ENCODE data around the gene SLC51A.

The SLC51A gene

DNA sequence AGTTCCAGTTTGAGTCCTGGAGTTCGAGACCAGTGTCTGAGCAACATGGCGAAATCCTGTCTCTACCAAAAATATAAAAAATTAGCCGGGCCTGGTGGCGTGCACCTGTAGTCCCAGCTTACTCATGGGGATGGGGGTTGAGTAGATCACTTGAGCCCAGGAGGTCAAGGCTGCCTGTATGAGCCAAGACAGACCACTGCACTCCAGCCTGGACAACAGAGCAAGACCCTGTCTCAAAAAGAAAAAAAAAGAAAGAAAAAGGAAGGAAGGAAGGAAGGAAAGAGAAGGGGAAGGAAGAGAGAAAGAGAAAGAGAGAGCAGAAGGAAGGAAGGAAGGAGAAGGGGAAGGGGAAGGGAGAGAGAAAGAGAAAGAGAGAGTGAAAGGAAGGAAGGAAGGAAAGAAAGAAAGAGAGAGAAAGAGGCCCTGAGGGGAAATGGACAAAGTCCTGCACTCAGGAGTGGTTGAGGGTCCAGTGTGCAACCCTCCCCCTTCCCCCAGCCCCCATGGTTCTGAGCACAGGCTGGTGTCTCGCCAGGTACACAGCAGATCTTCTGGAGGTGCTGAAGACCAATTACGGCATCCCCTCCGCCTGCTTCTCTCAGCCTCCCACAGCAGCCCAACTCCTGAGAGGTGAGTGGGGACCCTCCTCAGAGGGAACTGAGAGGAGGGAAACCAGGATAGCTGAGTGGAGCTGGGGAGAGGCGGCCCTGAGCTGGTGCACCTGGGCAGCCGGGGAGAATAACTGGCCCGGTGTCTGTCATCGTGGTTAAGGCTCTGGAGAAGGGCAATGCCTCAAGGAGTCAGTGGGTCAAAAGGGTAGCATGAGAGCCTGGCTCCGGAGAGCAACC is 1.2 kb downstream of the SLC51A start:
- TF ChIP-seq, protein P1, sequence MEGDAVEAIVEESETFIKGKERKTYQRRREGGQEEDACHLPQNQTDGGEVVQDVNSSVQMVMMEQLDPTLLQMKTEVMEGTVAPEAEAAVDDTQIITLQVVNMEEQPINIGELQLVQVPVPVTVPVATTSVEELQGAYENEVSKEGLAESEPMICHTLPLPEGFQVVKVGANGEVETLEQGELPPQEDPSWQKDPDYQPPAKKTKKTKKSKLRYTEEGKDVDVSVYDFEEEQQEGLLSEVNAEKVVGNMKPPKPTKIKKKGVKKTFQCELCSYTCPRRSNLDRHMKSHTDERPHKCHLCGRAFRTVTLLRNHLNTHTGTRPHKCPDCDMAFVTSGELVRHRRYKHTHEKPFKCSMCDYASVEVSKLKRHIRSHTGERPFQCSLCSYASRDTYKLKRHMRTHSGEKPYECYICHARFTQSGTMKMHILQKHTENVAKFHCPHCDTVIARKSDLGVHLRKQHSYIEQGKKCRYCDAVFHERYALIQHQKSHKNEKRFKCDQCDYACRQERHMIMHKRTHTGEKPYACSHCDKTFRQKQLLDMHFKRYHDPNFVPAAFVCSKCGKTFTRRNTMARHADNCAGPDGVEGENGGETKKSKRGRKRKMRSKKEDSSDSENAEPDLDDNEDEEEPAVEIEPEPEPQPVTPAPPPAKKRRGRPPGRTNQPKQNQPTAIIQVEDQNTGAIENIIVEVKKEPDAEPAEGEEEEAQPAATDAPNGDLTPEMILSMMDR (IDR thresholded peaks at IDR 0.05; ENCODE audit: insufficient read depth, low read depth, low read length, missing control alignments) = no peak
- no peak for DNase-seq (ENCODE audit: low read depth)
- no peak overlapping the region for H3K4me3 ChIP-seq (ENCODE audit: low read depth, low read length)

DNA sequence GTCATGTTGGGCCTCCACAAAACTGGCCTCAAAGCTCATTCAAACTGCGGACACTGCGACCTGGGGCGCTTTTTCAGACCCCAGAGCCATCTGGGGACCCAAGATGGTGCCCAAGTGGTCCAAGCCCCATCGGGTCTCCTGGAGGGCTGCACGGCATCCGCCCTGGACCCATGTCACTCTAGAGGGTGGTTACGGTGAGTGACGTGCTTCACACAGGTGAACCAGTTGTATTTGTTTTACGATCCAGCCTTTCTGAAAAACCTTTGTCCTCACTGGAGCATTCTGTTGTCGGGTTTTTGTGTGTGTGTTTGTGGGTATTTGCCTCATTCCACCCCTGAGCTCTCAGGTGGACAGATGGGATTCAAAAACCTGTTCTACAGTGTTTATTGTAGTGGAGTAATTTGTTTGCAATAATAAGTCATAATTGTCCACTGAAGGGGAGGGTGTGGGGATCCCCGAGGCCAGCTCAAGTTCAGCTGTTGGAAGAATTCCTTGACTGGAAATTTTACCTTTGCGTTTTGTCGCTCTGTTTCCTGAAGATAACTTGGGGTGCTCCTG is 1.9 kb downstream of the SLC51A start:
- TF ChIP-seq, protein P1 (IDR thresholded peaks at IDR 0.05; ENCODE audit: insufficient read depth, low read depth, low read length, missing control alignments) = no peak
- H3K4me3 ChIP-seq (ENCODE audit: low read depth, low read length) = peak overlapping the region; percentile 58
- DNase-seq (ENCODE audit: low read depth) = no peak

DNA sequence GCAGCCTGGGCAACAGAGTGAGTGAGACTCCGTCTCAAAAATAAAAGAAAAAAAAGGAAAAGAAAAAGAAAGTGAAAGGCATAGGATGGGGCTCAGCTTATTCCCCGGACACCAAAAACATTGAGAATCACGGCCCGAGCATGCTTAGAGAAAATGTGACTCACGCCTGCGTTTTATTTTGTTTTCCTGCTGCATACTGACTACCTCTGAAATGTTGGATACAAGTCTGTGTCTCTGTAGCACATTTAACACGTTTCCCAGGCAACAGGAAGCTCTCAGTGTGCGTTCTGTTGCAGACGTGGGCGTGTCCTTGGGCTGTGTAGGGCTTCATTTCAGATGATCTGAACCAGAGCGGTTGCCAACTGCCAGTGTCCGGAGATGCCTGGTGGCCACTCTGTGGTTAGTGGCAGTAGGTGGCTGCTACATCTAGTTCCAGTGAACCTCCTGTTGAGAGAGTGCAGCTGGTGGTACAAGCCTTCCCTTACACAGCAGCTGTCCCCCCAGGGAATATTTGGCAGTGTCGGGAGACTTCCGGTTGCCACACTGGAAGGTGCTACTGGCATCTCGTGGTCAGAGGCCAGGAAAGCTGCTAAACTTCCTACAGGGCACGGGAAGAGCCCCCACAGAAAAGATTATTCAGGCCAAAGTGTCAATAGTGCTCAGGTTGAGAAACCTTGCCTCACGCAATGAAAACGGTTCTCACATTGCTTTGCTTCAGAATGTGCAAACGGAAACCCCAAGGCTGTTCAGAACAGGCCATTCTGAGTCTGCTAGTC is 3.0 kb downstream of the SLC51A start:
- TF ChIP-seq, protein P1 (IDR thresholded peaks at IDR 0.05; ENCODE audit: insufficient read depth, low read depth, low read length, missing control alignments) = no peak
- peak overlapping the region; percentile 58 for H3K4me3 ChIP-seq (ENCODE audit: low read depth, low read length)

DNA sequence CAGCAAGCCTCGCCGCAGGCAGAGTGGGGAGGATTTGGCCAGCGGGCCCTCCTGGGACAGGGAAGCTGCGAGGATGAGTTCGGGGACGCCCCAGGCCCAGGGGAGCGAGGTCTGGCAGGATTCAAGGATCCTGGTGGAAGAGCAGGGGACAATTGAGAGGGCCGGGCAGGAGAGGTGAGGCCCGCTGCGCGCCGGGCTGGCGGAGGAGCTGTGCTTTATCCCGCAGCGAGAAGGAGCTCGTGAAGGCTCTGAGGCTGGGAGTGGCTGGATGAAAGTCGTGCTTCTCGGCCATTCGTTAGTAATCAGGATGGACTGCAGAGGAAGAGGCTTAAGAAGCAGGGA is 3.6 kb downstream of the SLC51A start:
- H3K4me3 ChIP-seq (ENCODE audit: low read depth, low read length) = no peak overlapping the region
- DNase-seq (ENCODE audit: low read depth) = no peak
- TF ChIP-seq, protein P1 (IDR thresholded peaks at IDR 0.05; ENCODE audit: insufficient read depth, low read depth, low read length, missing control alignments) = no peak

More for the DNA sequence above, 3.0 kb downstream of the SLC51A start:
- peak; percentile 80 for DNase-seq (ENCODE audit: low read depth)

DNA sequence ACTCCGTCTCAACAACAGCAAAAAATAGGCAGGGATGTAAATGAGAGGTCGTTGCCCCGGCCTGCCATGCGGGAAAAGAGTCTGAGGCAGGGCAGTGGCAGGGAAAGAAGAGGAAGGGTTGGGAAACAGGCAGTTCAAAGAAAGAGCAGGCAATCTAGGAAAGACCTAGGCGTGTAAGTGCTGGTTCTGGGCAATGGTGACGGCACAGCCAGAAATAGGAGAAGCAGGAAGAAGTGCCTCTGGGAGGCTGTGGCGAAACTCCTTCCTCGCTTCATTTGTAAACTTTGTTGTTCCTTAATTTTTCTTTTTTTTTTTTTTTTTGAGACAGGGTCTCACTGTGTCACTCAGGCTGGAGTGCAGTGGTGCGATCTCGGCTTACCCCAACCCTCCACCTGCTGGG is 4.3 kb downstream of the SLC51A start:
- TF ChIP-seq, protein P1 (IDR thresholded peaks at IDR 0.05; ENCODE audit: insufficient read depth, low read depth, low read length, missing control alignments) = no peak
- H3K4me3 ChIP-seq (ENCODE audit: low read depth, low read length) = no peak overlapping the region
- DNase-seq (ENCODE audit: low read depth) = no peak

DNA sequence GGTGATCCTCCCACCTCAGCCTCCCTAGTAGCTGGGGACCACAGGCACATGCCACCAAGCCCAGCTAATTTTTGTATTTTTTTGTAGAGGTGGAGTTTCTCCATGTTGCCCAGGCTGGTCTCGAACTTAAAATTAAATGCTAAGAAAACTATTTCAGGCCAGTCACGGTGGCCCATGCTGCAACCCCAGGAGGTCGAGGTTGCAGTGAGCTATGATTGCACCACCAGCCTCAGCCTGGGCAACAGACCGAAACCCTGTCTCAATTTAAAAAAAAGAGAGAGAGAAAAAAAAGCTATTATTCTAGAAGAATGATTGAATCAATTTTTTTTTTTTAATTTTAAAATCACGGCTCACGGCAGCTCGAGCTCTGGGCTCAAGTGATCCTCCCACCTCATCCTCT is 4.7 kb downstream of the SLC51A start:
- no peak for DNase-seq (ENCODE audit: low read depth)
- H3K4me3 ChIP-seq (ENCODE audit: low read depth, low read length) = no peak overlapping the region
- TF ChIP-seq, protein P1 (IDR thresholded peaks at IDR 0.05; ENCODE audit: insufficient read depth, low read depth, low read length, missing control alignments) = no peak
